ENCODE measurements around the gene VAV3.

DNA sequence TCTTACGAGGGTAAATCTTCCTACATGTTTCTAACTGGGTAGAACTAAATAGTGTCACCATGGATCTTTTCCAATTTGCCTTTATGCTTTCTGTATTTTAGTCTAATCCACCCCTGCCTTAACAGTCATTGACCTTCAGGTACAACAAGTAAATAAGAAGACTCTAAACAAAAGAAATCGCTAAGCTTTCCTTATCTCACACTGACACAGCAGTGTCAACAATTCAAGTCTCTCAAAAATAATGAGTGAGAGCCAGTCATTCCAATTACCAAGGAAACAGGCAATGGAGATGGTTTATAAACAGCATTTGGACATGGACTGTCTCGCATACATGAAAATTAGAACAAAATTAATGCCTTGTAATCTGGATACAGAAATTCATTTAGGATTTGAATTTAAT lies 365.8 kb downstream of the VAV3 start:
- TF ChIP-seq, protein P1, sequence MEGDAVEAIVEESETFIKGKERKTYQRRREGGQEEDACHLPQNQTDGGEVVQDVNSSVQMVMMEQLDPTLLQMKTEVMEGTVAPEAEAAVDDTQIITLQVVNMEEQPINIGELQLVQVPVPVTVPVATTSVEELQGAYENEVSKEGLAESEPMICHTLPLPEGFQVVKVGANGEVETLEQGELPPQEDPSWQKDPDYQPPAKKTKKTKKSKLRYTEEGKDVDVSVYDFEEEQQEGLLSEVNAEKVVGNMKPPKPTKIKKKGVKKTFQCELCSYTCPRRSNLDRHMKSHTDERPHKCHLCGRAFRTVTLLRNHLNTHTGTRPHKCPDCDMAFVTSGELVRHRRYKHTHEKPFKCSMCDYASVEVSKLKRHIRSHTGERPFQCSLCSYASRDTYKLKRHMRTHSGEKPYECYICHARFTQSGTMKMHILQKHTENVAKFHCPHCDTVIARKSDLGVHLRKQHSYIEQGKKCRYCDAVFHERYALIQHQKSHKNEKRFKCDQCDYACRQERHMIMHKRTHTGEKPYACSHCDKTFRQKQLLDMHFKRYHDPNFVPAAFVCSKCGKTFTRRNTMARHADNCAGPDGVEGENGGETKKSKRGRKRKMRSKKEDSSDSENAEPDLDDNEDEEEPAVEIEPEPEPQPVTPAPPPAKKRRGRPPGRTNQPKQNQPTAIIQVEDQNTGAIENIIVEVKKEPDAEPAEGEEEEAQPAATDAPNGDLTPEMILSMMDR (IDR thresholded peaks at IDR 0.05; ENCODE audit: insufficient read depth, low read depth, low read length) = no peak
- TF ChIP-seq EZH2 (IDR thresholded peaks at IDR 0.05; ENCODE audit: insufficient read depth, low read length) = no peak

Data from astrocyte (in vitro differentiated cells and primary cell).